HCT116 (cell line): ENCODE measurements around the gene PDE4D. TPM values are rescaled to one million over a fixed set of nuclear protein-coding genes. Genes with fewer than 3 reads are reported as not detected.

ENCODE experiments used
- ATAC-seq: fragments of 200-7000 bp; cut with Tn5 transposase; 2 replicates; pipeline ENCODE4 v1.9.1; 2020; ENCODE audit warnings: mild to moderate bottlenecking, moderate library complexity
- BruUV-seq: library from RNA; stranded (reverse); fragments of 400-500 nt; replicated peaks from 2 replicates; lab custom pipeline; 2021; lab: Mats Ljungman, UMichigan
- CTCF ChIA-PET: fragments of 300-600 bp; sonication (Branson Sonifier 250); formaldehyde crosslinking; loops from one replicate; lab custom pipeline; 2021; ENCODE audit warnings: antibody characterized with exemption; lab: Charles Lee
- POLR2A ChIA-PET: fragments of 300-600, 350-600 bp; sonication (Branson Sonifier 250); formaldehyde crosslinking; loops from one replicate; lab custom pipeline; 2021; ENCODE audit warnings: antibody characterized with exemption; lab: Charles Lee
- RAD21 ChIA-PET, 2 experiments: fragments of 300-600 bp; sonication (Branson Sonifier 250); formaldehyde crosslinking; loops; one replicate each; lab custom pipeline; 2023; ENCODE audit warnings: low total read pairs in 2 of 2; ENCODE audit not compliant: uncharacterized antibody in 2 of 2, unreplicated experiment in 2 of 2, low non-redundant PET in 1 of 2; lab: Charles Lee
- DNase-seq: peaks from one replicate; pipeline ENCODE4 v3.0.0-alpha.2; 2010; ENCODE audit warnings: low read depth, low spot score
- H2AFZ ChIP-seq: fragments of 200-600 bp; shearing (Covaris generic), sonication (generic); 2 replicates; pipeline ENCODE4 v1.6.1; 2017; ENCODE audit warnings: low read depth, mixed run types, mixed read lengths, antibody characterized with exemption, low read length; ENCODE audit not compliant: poor library complexity, severe bottlenecking
- H3K27ac ChIP-seq: 2 replicates; pipeline ENCODE4 v1.5.1; 2012; ENCODE audit warnings: low read depth, low read length
- H3K27me3 ChIP-seq: fragments of 200-600 bp; sonication (generic); 2 replicates; pipeline ENCODE4 v1.6.1; 2016; ENCODE audit warnings: mixed run types, low read length, mixed read lengths; ENCODE audit not compliant: insufficient read depth
- H3K36me3 ChIP-seq, 2 experiments: fragments of 200-500 bp in 1 of 2; fragments of 200-600 bp in 1 of 2; sonication (Bioruptor generic) in 1 of 2; sonication (generic) in 1 of 2; 2 replicates each; pipeline versions ENCODE4 v1.5.1 to v1.6.1; 2014 to 2016; ENCODE audit warnings: low read length in 2 of 2, inconsistent platforms in 1 of 2, mixed read lengths in 1 of 2, mixed run types in 1 of 2; ENCODE audit not compliant: insufficient read depth in 2 of 2, control insufficient read depth in 1 of 2
- H3K4me1 ChIP-seq, 2 experiments: fragments of 200-600 bp in 1 of 2; sonication (generic) in 1 of 2; 2 replicates each; pipeline versions ENCODE4 v1.5.1 to v1.6.1; 2012 to 2017; ENCODE audit warnings: low read length in 2 of 2, inconsistent platforms in 1 of 2, mild to moderate bottlenecking in 1 of 2, mixed read lengths in 1 of 2, mixed run types in 1 of 2, moderate library complexity in 1 of 2; ENCODE audit not compliant: insufficient read depth in 2 of 2, control insufficient read depth in 1 of 2
- H3K4me2 ChIP-seq: fragments of 200-600 bp; sonication (generic); 2 replicates; pipeline ENCODE4 v1.6.1; 2017; ENCODE audit warnings: mixed run types, low read length, mixed read lengths
- H3K4me3 ChIP-seq, 2 experiments: fragments of 200-600 bp in 1 of 2; sonication (generic) in 1 of 2; replicated peaks in 1 of 2; 2 replicates each; pipeline ENCODE4 v1.5.1; 2011 to 2016; ENCODE audit warnings: low read length in 2 of 2, control low read depth in 1 of 2, low read depth in 1 of 2, mild to moderate bottlenecking in 1 of 2, mixed read lengths in 1 of 2, mixed run types in 1 of 2
- H3K79me2 ChIP-seq: fragments of 200-600 bp; sonication (generic); 2 replicates; pipeline ENCODE4 v1.6.1; 2017; ENCODE audit warnings: mild to moderate bottlenecking, mixed run types, low read length, moderate library complexity, mixed read lengths; ENCODE audit not compliant: insufficient read depth
- H3K9ac ChIP-seq: fragments of 200-600 bp; sonication (generic); 2 replicates; pipeline ENCODE4 v1.6.1; 2016; ENCODE audit warnings: low read length, mixed read lengths
- H3K9me2 ChIP-seq: fragments of 200-600 bp; sonication (generic), shearing (Covaris generic); 2 replicates; pipeline ENCODE4 v1.6.1; 2017; ENCODE audit warnings: mixed run types, mild to moderate bottlenecking, moderate library complexity; ENCODE audit not compliant: insufficient read depth
- H3K9me3 ChIP-seq, 2 experiments: fragments of 200-500 bp in 1 of 2; fragments of 200-600 bp in 1 of 2; sonication (Bioruptor generic) in 1 of 2; sonication (generic) in 1 of 2; 2 replicates each; pipeline ENCODE4 v1.6.1; 2014 to 2017; ENCODE audit warnings: low read length in 2 of 2, mixed read lengths in 2 of 2, inconsistent platforms in 1 of 2, low read depth in 1 of 2, mild to moderate bottlenecking in 1 of 2, mixed run types in 1 of 2, moderate library complexity in 1 of 2; ENCODE audit not compliant: control insufficient read depth in 1 of 2, insufficient read depth in 1 of 2
- H4K20me1 ChIP-seq: fragments of 200-600 bp; sonication (generic), shearing (Covaris generic); 2 replicates; pipeline ENCODE4 v1.6.1; 2017; ENCODE audit warnings: mixed run types, mild to moderate bottlenecking, moderate library complexity; ENCODE audit not compliant: insufficient read depth
- CBX3 ChIP-seq: IDR thresholded peaks from 2 replicates; pipeline ENCODE4 v1.6.1; 2012; ENCODE audit warnings: low read depth
- EZH2 ChIP-seq: fragments of 200-600 bp; sonication (generic); IDR thresholded peaks from 2 replicates; pipeline ENCODE4 v1.6.1; 2017; ENCODE audit warnings: antibody characterized with exemption, mixed run types
- EZH2phosphoT487 ChIP-seq: fragments of 200-600 bp; IDR thresholded peaks from 2 replicates; pipeline ENCODE4 v1.6.1; 2018; ENCODE audit warnings: antibody characterized with exemption, borderline replicate concordance
- JUND ChIP-seq: IDR thresholded peaks from 2 replicates; pipeline ENCODE4 v1.6.1; 2012
- POLR2A ChIP-seq: IDR thresholded peaks from 2 replicates; pipeline ENCODE4 v1.7.0; 2011; ENCODE audit warnings: borderline replicate concordance; ENCODE audit not compliant: insufficient read depth, insufficient read length; ENCODE audit errors: extremely low read depth
- POLR2AphosphoS5 ChIP-seq: IDR thresholded peaks from 2 replicates; pipeline ENCODE4 v1.6.1; 2011; ENCODE audit warnings: mild to moderate bottlenecking, low read depth, low read length, moderate library complexity
- RAD21 ChIP-seq: IDR thresholded peaks from 2 replicates; pipeline ENCODE4 v1.6.1; 2012; ENCODE audit warnings: low read depth, mild to moderate bottlenecking
- REST ChIP-seq: IDR thresholded peaks from 2 replicates; pipeline ENCODE4 v1.6.1; 2012; ENCODE audit warnings: low read depth
- SIN3A ChIP-seq: IDR thresholded peaks from 2 replicates; pipeline ENCODE4 v1.6.1; 2012; ENCODE audit warnings: low read depth
- SP1 ChIP-seq: IDR thresholded peaks from 2 replicates; pipeline ENCODE4 v1.6.1; 2012; ENCODE audit warnings: low read depth
- TCF7L2 ChIP-seq: IDR thresholded peaks from 2 replicates; pipeline ENCODE4 v1.7.0; 2011; ENCODE audit warnings: borderline replicate concordance, inconsistent platforms; ENCODE audit not compliant: insufficient read depth, insufficient read length; ENCODE audit errors: extremely low read depth
- YY1 ChIP-seq: IDR thresholded peaks from 2 replicates; pipeline ENCODE4 v1.6.1; 2011; ENCODE audit warnings: low read length, low read depth, moderate library complexity, mild to moderate bottlenecking; ENCODE audit not compliant: insufficient replicate concordance; ENCODE audit errors: extremely low read depth
- ZBTB33 ChIP-seq: IDR thresholded peaks from 2 replicates; pipeline ENCODE4 v1.6.1; 2011; ENCODE audit warnings: mild to moderate bottlenecking, low read length, moderate library complexity; ENCODE audit not compliant: insufficient replicate concordance; ENCODE audit errors: extremely low read depth
- ZFX ChIP-seq: fragments of 450-650 bp; IDR thresholded peaks from 2 replicates; pipeline ENCODE4 v1.6.1; 2017
- intact Hi-C: fragments of 100-400 bp; cut with micrococcal nuclease; formaldehyde crosslinking; loops from 2 replicates; pipeline ENCODE4 v1.10.0; 2022
- total RNA-seq: library from RNA; stranded (reverse); gene quantifications from one replicate; pipeline ENCODE4 v1.2.1, GENCODE V29; 2021; ENCODE audit not compliant: unreplicated experiment

PDE4D gene
- total RNA-seq, 1 experiment from 2014 or later: 1.1 TPM

- TF ChIP-seq TCF7L2 (no peak), POLR2AphosphoS5 (no peak), REST (no peak), ZBTB33 (no peak), JUND (no peak)
Measured at GRCh38 chr5:59637884-59638580, 255.5 kb downstream of the PDE4D start (continued).

GRCh38 chr5:59629561-59629960 is 264.0 kb downstream of the PDE4D start:
- Histone ChIP-seq H3K27ac (no peak overlapping the region), H3K9me3 (no peaks in the 10 kb centered on the region), H3K4me3 (no peak overlapping the region), H3K9ac (no peak overlapping the region), H3K4me2 (no peak overlapping the region), H3K36me3 (no peaks in the 10 kb centered on the region), H3K4me1 (no peaks in the 10 kb centered on the region), H3K79me2 (no peaks in the 10 kb centered on the region), H3K27me3 (no peaks in the 10 kb centered on the region; the same call in 1 of the 2 replicates), H3K9me2 (no peaks in the 10 kb centered on the region), H4K20me1 (no peaks in the 10 kb centered on the region), H2AFZ (no peak overlapping the region)
- DNase-seq (no peak), ATAC-seq (no peak)
- BruUV-seq: no TSS peak
- CTCF ChIA-PET: no interaction called here
- POLR2A ChIA-PET: no interaction called here
- TF ChIP-seq CBX3 (no peak), TCF7L2 (no peak), POLR2A (no peak), SIN3A (no peak), ZFX (no peak), EZH2phosphoT487 (no peak), EZH2 (no peak), YY1 (no peak), SP1 (no peak), RAD21 (no peak), REST (no peak)
- intact Hi-C loops: no loop called here
- RAD21 ChIA-PET: no interaction called here
